Amniotic epithelial cell (primary cell): ENCODE results near the gene ATAD1.
"Not testable (repeated sequence)": the region's sequence is repeated elsewhere in the genome, so short reads cannot be mapped to it uniquely, and the experiment has no call there.

ENCODE experiments used
- DNase-seq: peaks from one replicate; pipeline ENCODE4 v3.0.0-alpha.2; 2010; ENCODE audit warnings: low read depth

The ATAD1 gene

GRCh38 chr10:87846023-87846422, 28.0 kb upstream of the ATAD1 start:
- DNase-seq = peak; percentile 87

DNA sequence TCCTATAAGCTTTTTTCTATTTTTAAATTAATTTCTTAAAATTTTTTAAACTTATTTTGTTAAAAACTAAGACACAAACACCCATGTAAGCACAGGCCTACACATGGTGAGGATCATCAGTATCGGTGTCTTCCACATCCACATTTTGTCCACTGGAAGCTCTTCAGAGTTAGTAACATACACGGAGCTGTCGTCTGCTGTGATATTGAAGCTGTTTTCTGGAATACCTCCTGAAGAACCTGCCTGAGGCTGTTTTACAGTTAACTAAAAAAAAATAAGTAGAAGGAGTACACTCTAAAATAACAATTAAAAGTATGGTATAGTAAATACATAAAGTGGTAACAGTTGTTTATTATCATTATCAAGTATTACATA, 27.6 kb upstream of the ATAD1 start:
- DNase-seq = no peak

DNA sequence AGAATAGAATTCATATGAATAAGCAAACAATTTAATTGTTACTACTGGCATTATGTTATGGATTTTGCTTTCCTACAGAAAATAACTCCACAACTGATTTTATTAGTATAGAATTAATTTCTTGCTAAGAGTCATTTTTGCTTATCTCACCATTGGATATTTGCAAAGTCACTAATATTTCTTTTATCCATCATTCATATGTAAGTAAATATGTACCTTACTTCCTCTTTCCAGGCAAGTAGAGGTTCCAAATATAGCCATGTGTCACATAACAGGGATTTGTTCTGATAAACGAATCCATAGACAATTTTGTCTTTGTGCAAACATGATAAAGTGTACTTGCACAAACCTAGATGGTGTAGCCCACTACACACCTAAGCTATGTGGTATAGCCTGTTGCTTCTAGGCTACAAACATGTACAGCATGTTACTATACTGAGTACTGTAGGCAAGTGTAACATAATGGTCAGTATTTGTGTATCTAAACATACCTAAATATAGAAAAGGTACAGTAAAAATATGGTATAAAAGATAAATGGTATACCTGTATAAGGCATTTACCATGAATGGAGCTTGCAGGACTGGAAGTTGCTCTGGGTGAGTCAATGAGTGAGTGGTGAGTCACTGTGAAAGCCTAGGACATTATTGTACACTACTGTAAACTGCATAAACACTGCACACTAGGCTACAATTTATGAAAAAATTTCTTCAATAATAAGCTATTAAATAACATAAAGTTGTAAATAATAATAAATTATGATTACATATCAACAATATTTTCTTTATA, 27.0 kb upstream of the ATAD1 start:
- DNase-seq = peak; percentile 72

DNA sequence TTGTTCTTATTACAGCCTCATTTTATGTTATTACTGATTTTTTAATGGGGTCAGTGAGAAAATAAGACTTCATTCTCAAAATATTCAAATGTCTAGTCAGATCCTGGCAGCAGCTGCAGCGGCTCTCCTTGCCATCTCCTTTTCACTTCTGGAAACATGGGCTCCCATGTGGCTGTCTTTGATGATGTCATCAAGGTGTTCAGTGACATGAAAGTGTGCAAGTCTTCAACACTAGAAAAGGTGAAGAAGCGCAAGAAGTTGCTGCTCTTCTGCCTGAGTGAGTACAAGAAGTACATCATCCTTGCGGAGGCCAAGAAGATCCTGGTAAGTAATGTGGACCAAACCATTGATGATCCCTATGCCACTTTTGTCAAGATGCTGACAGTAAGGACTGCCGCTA, 25.7 kb upstream of the ATAD1 start:
- DNase-seq = no peak

GRCh38 chr10:87842776-87843497, 24.9 kb upstream of the ATAD1 start:
- DNase-seq = peak; percentile 69

DNA sequence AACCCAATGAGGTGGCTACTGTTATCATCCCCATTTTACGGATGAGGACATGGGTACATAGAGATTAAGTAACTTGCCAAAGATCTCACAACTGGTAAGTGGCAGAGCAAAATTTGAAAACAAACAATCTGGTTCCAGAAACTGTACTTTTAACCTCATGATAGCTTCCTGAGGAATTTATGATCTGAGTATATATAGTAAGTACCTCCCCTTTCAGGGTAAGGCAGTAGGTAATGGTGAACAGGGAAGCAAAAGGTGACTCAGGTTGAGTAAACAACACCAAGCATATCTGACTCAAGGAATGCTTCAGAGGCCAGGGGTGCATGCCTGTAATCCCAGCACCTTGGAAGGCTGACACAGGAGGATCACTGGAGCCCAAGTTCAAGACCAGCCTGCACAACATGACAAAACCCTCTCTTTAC, 24.2 kb upstream of the ATAD1 start:
- DNase-seq = peak; percentile 58

DNA sequence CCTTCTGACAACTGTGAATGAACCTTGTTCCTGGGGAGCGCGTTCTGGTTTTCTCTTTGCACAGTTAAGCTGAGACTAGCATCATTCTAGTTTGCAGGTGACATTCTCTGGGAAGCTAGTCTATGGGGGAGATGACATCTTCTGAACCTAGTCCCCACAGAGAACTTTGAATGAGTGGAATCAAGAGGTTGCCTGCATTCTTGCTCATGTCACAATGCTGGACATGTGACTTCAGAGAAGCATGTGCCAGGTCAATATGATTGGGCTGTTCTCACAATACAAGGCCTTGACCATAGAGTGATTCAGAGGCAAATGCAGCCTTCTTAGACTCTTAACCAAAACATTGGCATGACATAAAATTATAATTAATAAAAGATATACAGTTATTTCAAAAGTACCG, 23.2 kb upstream of the ATAD1 start:
- no peak for DNase-seq

GRCh38 chr10:87838650-87839049, 20.6 kb upstream of the ATAD1 start:
- no peak for DNase-seq

DNA sequence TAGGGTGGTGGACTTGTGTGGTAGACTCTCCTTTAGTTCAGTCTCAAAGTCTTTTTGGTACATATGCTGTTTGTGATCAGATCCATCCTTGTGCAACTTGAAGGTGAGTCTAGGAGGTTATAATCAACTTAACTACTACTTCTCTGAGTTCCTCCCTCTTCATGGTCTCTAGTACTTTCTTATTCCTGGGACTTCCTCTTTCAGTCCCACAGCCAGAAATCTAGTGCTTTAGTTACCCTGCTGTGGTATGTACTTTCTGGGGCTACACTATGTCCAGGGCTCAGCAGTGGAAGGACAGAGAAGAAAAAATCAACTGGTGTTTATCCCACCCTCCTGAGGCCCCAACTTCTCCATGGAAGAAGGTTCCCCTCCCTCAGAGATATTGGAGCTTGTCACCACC, 19.4 kb upstream of the ATAD1 start:
- no peak for DNase-seq

DNA sequence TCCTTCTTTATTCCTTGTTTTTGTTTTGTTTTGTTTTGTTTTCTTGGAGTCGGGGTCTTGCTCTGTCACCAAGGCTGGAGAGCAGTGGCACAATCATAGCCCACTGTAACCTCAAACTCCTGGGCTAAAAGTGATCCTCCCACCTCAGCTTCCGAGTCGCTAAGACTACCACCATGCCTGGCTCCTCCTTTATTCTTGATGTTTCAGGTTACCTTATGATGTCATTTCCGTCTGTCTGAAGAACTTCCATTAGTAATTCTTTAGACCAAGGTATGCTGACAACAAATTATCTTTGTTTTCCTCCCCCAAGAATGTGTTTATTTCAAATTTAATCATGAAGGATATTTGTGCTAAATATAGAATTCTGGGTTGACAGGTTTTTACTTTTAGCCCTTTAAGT, 18.1 kb upstream of the ATAD1 start:
- DNase-seq = no peak

- no peak for DNase-seq
These were observed 12.1 kb upstream of the ATAD1 start for GRCh38 chr10:87829986-87830729.

GRCh38 chr10:87829051-87829450, 11.0 kb upstream of the ATAD1 start:
- DNase-seq = not testable (repeated sequence)

- no peak for DNase-seq
These were observed 9.7 kb upstream of the ATAD1 start for GRCh38 chr10:87827681-87828080.

- no peak for DNase-seq
These were observed 8.6 kb upstream of the ATAD1 start for GRCh38 chr10:87826653-87827052.

GRCh38 chr10:87819289-87819585, 1.2 kb upstream of the ATAD1 start:
- no peak for DNase-seq

DNA sequence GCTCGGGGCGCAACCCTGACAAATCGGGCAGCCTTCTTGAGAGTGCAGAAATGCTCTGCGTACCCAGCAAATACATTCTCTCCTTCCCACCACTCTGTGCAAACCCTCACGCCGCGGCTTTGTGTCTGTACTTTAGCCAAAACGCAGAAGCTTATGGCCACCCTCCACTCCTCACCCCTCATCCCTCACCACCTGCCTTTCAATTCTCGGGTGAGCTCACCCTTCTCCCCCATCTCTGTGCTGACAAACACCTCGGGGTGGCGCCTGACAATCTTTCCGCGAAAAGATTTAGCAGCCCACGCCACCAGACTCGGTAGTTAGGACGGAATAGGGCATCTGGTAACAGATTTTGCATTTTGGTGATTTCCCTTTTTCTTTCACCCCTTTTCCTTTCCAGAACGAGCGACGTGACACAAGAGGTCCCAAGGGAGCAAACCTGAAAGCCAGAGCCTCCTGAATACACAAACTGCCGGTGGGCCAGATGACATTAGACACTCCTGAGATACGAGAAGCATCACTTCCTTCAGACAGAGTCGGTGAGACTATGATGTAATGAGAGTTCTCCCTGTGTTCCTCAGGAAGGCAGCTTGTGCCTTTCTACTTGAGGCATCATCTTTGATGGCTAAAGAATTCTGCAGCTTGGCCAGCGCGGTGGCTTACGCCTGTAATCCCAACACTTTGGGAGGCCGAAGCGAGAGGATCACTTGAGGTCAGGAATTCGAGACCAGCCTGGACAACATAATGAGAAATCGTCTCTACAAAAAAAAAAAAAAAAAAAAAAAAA, 671 bp upstream of the ATAD1 start:
- peak; percentile 31 for DNase-seq

GRCh38 chr10:87816898-87817608, 973 bp downstream of the ATAD1 start:
- DNase-seq = no peak

DNA sequence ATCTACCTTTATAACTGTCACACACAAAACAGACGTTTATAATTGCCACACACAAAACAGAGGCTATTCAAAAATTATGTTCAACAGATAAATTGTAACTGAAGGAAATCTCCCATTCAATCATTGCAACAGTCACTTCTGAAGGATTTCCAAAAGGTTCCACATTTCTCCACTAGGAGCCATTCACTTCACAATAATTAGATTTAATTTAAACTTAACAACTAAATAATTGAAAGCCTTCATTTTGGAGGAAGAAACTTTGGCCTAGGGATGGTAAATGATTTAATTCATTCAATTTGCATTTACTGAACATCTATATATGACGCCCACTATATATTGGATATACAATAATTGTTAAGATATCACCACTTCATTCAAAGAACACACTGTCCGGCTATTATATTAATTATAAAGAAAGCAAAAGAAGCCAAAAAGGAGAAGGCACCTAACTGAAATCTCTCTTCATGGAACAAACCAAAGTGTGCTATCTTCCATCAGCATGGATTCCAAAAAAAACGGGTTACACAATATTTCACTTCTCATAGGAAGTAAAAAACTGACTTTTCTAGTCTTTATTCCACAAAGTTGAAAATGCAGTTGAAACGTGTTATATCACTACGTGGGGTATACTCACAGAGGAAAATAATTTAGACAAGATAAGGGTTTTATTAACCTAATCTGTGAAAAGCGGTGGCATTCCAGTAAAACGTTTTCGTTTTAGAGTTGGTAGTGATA, 1.7 kb downstream of the ATAD1 start:
- DNase-seq = no peak

DNA sequence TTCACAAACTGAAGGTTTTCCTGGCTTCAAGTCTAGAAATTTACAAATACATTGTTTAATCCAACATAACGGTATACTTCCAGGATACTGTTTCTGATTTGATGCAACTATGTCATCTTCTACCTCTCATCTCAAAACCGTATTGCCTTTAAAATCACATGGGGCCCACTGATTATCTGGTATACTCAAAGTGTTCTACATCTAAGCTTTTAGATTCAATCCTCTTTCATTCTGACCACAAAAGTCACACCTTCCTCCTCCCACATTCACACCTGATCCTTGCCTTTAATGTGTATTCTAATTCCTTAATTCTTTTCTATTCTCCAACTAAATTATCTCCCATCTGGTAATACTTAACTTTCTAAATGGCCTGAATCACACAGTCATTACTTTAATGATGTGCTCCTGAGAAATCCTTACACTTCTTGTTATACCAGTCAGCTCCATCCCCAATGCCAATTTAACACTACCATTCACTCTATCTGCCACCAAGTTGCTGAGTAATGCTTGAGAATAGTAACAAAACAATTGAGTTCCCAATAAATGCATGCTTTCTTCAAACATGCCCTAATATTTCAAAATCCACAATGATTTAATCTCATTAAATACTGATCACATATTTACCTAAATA, 13.0 kb downstream of the ATAD1 start:
- DNase-seq = no peak

GRCh38 chr10:87803831-87804230, 14.2 kb downstream of the ATAD1 start:
- DNase-seq = no peak

DNA sequence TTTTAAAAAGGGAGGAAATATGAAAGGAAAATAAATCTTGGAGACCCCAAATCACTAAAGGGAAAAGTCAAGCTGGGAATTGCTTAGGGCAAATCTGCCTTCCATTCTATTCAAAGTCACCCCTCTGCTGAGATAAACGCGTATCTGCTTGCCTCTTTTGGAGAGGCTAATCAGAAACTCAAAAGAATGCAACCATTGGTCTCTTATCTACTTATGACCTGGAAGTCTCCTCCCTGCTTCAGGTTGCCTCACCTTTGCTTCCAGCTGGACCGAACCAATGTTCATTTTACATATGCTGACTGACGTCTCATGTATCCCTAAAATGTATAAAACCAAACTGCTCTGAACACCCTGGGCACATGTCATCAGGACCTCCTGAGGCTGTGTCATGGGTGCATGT, 14.7 kb downstream of the ATAD1 start:
- no peak for DNase-seq
